Mucosa of descending colon (tissue), 3 donors: Measurements from ENCODE around the gene CYB5R3. TPM values are rescaled to one million over a fixed set of nuclear protein-coding genes. Genes with fewer than 3 reads are reported as not detected.
A peak's percentile ranks its signal among the peaks of the same experiment; 100 is the strongest.

ENCODE experiments used
- ATAC-seq: fragments of 200-7000 bp; cut with Tn5 transposase; one replicate; pipeline ENCODE4 v1.9.1; 2020; ENCODE audit warnings: mild to moderate bottlenecking, moderate library complexity
- DNase-seq, 3 donors: peaks; one replicate each; pipeline ENCODE4 v3.0.0-alpha.2; 2020
- H3K36me3 ChIP-seq: fragments of 200-600 bp; one replicate; pipeline ENCODE4 v1.8.0; 2021; ENCODE audit warnings: low read depth, mild to moderate bottlenecking
- H3K4me1 ChIP-seq: fragments of 200-600 bp; one replicate; pipeline ENCODE4 v1.8.0; 2021; ENCODE audit warnings: low read depth, mild to moderate bottlenecking
- H3K4me3 ChIP-seq: fragments of 200-600 bp; one replicate; pipeline ENCODE4 v1.8.0; 2021; ENCODE audit warnings: mild to moderate bottlenecking
- H3K9me3 ChIP-seq: fragments of 200-600 bp; one replicate; pipeline ENCODE4 v1.8.0; 2021; ENCODE audit warnings: mild to moderate bottlenecking
- CTCF ChIP-seq: fragments of 200-600 bp; IDR thresholded peaks from one replicate; pipeline ENCODE4 v1.8.0; 2022; ENCODE audit warnings: antibody characterized with exemption, mild to moderate bottlenecking
- intact Hi-C, 2 donors: fragments of 100-400 bp; cut with DNase I in 1 of 2; cut with micrococcal nuclease in 1 of 2; formaldehyde crosslinking; loops; one replicate each; pipeline versions ENCODE4 v1.11.0 to v1.11.1; 2022; cut with DNase I, micrococcal nuclease
- total RNA-seq, 3 donors: library from RNA; stranded (reverse); fragmentation: NEBNext Ultra II Directional in 2 of 3; extraction: Animal tissue kit (Norgen Biotek cat#: 25700) in 2 of 3; gene quantifications; one replicate each; pipeline versions ENCODE4 v1.2.1 to v1.2.4, GENCODE V29; 2021 to 2023
- donor health status: DM: no; HTN: no; CAD: no; lungs with moderate emphysema.
- donor health status: DM: no; HTN: no; CAD: no.
- donor health status: DM: no; HTN: yes; CAD: no.

CYB5R3 gene
- total RNA-seq, 3 donors from 2014 or later = 139 to 211 (median 176) TPM

GRCh38 chr22:42642806-42643633, 6.2 kb downstream of the CYB5R3 start:
- H3K9me3 ChIP-seq = no peaks in the 10 kb centered on the region
- no peaks in the 10 kb centered on the region for H3K36me3 ChIP-seq
- peaks cover 56% of the 10 kb centered on the region for H3K4me1 ChIP-seq
- DNase-seq (no peak), ATAC-seq (no peak)
- no peak for TF ChIP-seq CTCF
- intact Hi-C loops = no loop called here
- H3K4me3 ChIP-seq = no peak overlapping the region

- no peak for TF ChIP-seq CTCF
- ATAC-seq (no peak), DNase-seq (no peak)
- Histone ChIP-seq H3K36me3 (no peaks in the 10 kb centered on the region), H3K4me3 (no peak overlapping the region), H3K9me3 (no peaks in the 10 kb centered on the region), H3K4me1 (peaks cover 44% of the 10 kb centered on the region)
- intact Hi-C loops = no loop called here
Measured at GRCh38 chr22:42641801-42642413, 7.3 kb downstream of the CYB5R3 start.

DNA sequence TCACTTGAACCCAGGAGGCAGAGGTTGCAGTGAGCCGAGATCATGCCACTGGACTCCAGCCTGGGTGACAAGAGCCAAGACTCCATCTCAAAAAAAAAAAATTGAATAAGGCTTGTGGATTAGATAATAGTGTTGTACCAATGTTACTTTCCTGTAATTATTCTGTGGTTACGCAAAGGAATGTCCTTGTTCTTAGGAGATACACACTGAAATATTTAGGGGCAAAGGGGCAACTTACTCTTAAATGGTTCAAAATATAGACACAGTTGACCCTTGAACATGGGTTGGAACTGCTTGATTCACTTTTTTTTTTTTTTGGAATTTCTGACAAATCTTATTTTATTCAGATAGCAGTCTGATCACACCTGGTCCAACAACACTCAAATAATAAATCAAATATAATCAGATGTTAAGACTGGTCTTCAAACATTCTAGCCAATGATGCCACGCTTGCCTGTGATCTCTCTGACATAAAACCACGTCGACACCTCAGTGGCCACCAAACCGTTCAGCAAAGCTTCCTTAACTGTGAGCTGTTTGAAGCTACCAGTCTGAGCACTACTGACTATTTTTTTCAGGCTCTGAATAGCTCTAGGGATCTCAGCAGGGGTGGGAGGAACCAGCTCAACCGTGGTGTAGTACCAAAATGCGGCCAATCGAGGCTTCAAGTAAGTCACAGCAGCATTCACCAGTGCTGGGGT, 9.5 kb downstream of the CYB5R3 start:
- peaks cover 22% of the 10 kb centered on the region for H3K4me1 ChIP-seq
- TF ChIP-seq CTCF = no peak
- H3K36me3 ChIP-seq = no peaks in the 10 kb centered on the region
- ATAC-seq (no peak), DNase-seq (no peak)
- H3K4me3 ChIP-seq = no peak overlapping the region
- intact Hi-C loops = no loop called here
- no peaks in the 10 kb centered on the region for H3K9me3 ChIP-seq

- TF ChIP-seq CTCF = no peak
- intact Hi-C loops = no loop called here
- no peak overlapping the region for H3K4me3 ChIP-seq
- ATAC-seq = peak; percentile 67
- peaks cover under 1% of the 10 kb centered on the region for H3K4me1 ChIP-seq
- no peaks in the 10 kb centered on the region for H3K36me3 ChIP-seq
- DNase-seq = no peak
- no peaks in the 10 kb centered on the region for H3K9me3 ChIP-seq
Measured at GRCh38 chr22:42637555-42637954, 11.6 kb downstream of the CYB5R3 start.

- no peaks in the 10 kb centered on the region for H3K4me1 ChIP-seq
- no peak for ATAC-seq
- intact Hi-C loops = no loop called here
- TF ChIP-seq CTCF = no peak
- no peaks in the 10 kb centered on the region for H3K36me3 ChIP-seq
- DNase-seq = no peak
- H3K4me3 ChIP-seq = no peak overlapping the region
- no peaks in the 10 kb centered on the region for H3K9me3 ChIP-seq
Measured at GRCh38 chr22:42636506-42636905, 12.7 kb downstream of the CYB5R3 start.
